ENCODE results near the gene ZNF276.
A peak's percentile ranks its signal among the peaks of the same experiment; 100 is the strongest.

ZNF276 gene

GRCh38 chr16:89697616-89698331, 23.6 kb upstream of the ZNF276 start:
- TF ChIP-seq NFIC (IDR thresholded peaks at IDR 0.05) (no peak), ZBTB7A (IDR thresholded peaks at IDR 0.05; ENCODE audit: low read depth) (no peak), TEAD4 (IDR thresholded peaks at IDR 0.05) (no peak), MAX (IDR thresholded peaks at IDR 0.05) (no peak), EP300 (IDR thresholded peaks at IDR 0.05; ENCODE audit: borderline replicate concordance) (no peak), CREB1 (IDR thresholded peaks at IDR 0.05; ENCODE audit: low read depth) (no peak), FOXM1 (IDR thresholded peaks at IDR 0.05; ENCODE audit: borderline replicate concordance, low read depth) (no peak)
- TF ChIP-seq, protein P1, sequence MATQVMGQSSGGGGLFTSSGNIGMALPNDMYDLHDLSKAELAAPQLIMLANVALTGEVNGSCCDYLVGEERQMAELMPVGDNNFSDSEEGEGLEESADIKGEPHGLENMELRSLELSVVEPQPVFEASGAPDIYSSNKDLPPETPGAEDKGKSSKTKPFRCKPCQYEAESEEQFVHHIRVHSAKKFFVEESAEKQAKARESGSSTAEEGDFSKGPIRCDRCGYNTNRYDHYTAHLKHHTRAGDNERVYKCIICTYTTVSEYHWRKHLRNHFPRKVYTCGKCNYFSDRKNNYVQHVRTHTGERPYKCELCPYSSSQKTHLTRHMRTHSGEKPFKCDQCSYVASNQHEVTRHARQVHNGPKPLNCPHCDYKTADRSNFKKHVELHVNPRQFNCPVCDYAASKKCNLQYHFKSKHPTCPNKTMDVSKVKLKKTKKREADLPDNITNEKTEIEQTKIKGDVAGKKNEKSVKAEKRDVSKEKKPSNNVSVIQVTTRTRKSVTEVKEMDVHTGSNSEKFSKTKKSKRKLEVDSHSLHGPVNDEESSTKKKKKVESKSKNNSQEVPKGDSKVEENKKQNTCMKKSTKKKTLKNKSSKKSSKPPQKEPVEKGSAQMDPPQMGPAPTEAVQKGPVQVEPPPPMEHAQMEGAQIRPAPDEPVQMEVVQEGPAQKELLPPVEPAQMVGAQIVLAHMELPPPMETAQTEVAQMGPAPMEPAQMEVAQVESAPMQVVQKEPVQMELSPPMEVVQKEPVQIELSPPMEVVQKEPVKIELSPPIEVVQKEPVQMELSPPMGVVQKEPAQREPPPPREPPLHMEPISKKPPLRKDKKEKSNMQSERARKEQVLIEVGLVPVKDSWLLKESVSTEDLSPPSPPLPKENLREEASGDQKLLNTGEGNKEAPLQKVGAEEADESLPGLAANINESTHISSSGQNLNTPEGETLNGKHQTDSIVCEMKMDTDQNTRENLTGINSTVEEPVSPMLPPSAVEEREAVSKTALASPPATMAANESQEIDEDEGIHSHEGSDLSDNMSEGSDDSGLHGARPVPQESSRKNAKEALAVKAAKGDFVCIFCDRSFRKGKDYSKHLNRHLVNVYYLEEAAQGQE (IDR thresholded peaks at IDR 0.05; ENCODE audit: low read depth): no peak

- TF ChIP-seq YY1 (IDR thresholded peaks at IDR 0.05; ENCODE audit: low read depth) (no peak), RAD21 (IDR thresholded peaks at IDR 0.05; ENCODE audit: low read depth) (peak; percentile 54; the same call in 1 of the 2 replicates), TAF1 (IDR thresholded peaks at IDR 0.05; ENCODE audit: low read depth) (peak; percentile 42), EGR1 (IDR thresholded peaks at IDR 0.05) (peak; percentile 97), CEBPB (IDR thresholded peaks at IDR 0.05) (no peak), ZBTB7A (IDR thresholded peaks at IDR 0.05; ENCODE audit: low read depth) (no peak), TCF12 (IDR thresholded peaks at IDR 0.05; ENCODE audit: low read depth) (peak; percentile 57; the same call in 1 of the 2 replicates), EP300 (IDR thresholded peaks at IDR 0.05; ENCODE audit: borderline replicate concordance) (peak; percentile 46; the same call in 1 of the 2 replicates), MAX (IDR thresholded peaks at IDR 0.05) (peak; percentile 79), NFIC (IDR thresholded peaks at IDR 0.05) (0 out of 2 replicates have a peak, but pooled peaks have one; percentile 14), FOXM1 (IDR thresholded peaks at IDR 0.05; ENCODE audit: borderline replicate concordance, low read depth) (peak; percentile 13; the same call in 1 of the 2 replicates), CREB1 (IDR thresholded peaks at IDR 0.05; ENCODE audit: low read depth) (peak; percentile 85), TEAD4 (IDR thresholded peaks at IDR 0.05) (0 out of 2 replicates have a peak, but pooled peaks have one; percentile 33)
- TF ChIP-seq, protein P2, sequence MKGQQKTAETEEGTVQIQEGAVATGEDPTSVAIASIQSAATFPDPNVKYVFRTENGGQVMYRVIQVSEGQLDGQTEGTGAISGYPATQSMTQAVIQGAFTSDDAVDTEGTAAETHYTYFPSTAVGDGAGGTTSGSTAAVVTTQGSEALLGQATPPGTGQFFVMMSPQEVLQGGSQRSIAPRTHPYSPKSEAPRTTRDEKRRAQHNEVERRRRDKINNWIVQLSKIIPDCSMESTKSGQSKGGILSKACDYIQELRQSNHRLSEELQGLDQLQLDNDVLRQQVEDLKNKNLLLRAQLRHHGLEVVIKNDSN (IDR thresholded peaks at IDR 0.05): peak; percentile 98
- TF ChIP-seq, protein P1 (IDR thresholded peaks at IDR 0.05; ENCODE audit: low read depth): no peak
These were observed 21.2 kb upstream of the ZNF276 start for GRCh38 chr16:89700100-89700648.

GRCh38 chr16:89700649-89701424, 20.5 kb upstream of the ZNF276 start:
- TF ChIP-seq TEAD4 (IDR thresholded peaks at IDR 0.05) (peak; percentile 22; the same call in 1 of the 2 replicates), CEBPB (IDR thresholded peaks at IDR 0.05) (no peak), TAF1 (IDR thresholded peaks at IDR 0.05; ENCODE audit: low read depth) (no peak), YY1 (IDR thresholded peaks at IDR 0.05; ENCODE audit: low read depth) (no peak), ZBTB7A (IDR thresholded peaks at IDR 0.05; ENCODE audit: low read depth) (peak; percentile 91), RAD21 (IDR thresholded peaks at IDR 0.05; ENCODE audit: low read depth) (peak; percentile 41; the same call in 1 of the 2 replicates), FOXM1 (IDR thresholded peaks at IDR 0.05; ENCODE audit: borderline replicate concordance, low read depth) (no peak), EGR1 (IDR thresholded peaks at IDR 0.05) (no peak), MAX (IDR thresholded peaks at IDR 0.05) (peak; percentile 82)
- TF ChIP-seq, protein P2 (IDR thresholded peaks at IDR 0.05): no peak

DNA sequence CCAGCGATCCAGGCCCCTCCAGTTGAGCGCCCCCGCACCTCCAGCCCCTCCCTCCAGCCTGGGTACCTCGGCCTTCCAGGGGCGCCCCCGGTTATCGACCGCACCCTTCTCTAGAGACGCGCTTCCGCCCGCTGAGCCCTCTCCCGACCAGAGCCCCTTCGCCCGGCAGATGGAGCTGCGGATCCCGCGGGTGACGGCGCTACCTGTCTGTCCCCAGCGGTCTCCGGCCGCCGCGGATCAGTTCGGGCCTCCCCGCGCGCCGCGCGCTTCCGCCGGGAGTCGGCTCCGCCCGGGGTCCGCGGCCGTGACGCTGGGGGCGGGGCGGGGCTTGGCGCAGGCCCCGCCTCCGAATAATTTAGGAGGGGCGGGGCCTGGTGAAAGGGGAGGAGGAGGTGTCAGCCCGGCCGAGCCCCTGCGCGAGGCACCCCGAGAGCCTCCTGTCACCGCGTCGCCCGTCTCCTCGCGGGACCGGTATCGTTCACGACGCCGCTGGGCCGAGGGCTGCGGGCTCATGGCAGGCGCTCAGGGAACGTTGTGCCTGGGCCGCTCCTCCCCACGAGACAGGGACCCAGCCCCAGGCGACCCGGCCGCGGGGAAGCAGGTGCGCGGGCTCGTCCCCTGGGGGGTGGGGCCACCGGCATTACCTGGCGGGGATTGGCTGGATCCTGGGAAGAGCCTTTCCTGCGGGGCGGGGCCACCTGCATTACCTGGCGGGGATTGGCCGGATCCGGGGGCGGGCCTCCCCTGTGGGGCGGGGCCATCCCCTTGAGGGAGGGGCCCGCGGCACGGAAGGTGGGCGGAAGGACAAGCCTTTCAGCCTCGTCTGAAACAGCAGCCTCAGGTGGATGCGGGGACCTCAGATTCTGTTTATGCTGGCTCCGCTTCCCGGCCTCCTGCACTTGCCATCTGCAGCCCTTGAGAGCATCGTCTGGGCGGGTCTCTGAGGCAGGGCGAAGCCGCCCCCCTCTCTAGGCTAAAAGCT, 19.6 kb upstream of the ZNF276 start, which contains the start of gene SPATA2L:
Gene SPATA2L, minus strand, starts transcription at position 281 of the 982 bp plus-strand sequence. CDS start 473 bp downstream, outside the sequence.
- TF ChIP-seq NFIC (IDR thresholded peaks at IDR 0.05) (no peak), ZBTB7A (IDR thresholded peaks at IDR 0.05; ENCODE audit: low read depth) (no peak), YY1 (IDR thresholded peaks at IDR 0.05; ENCODE audit: low read depth) (0 out of 2 replicates have a peak, but pooled peaks have one; percentile 23), MAX (IDR thresholded peaks at IDR 0.05) (peak; percentile 66), TAF1 (IDR thresholded peaks at IDR 0.05; ENCODE audit: low read depth) (peak; percentile 64; the same call in 1 of the 2 replicates), EGR1 (IDR thresholded peaks at IDR 0.05) (peak; percentile 63), TEAD4 (IDR thresholded peaks at IDR 0.05) (no peak), EP300 (IDR thresholded peaks at IDR 0.05; ENCODE audit: borderline replicate concordance) (no peak)
- TF ChIP-seq, protein P1 (IDR thresholded peaks at IDR 0.05; ENCODE audit: low read depth): no peak
